PFSK-1 (cell line): ENCODE data around the gene ADCYAP1R1.

Experiments
- POLR2AphosphoS5 ChIP-seq: IDR thresholded peaks from 2 replicates; pipeline ENCODE4 v1.6.1; 2012; ENCODE audit warnings: low read depth, mild to moderate bottlenecking, control low read depth, low read length, moderate library complexity
- SIN3A ChIP-seq: IDR thresholded peaks from 2 replicates; pipeline ENCODE4 v1.6.1; 2012; ENCODE audit warnings: mild to moderate bottlenecking, low read length, moderate library complexity, borderline replicate concordance; ENCODE audit not compliant: insufficient read depth
- TAF1 ChIP-seq: IDR thresholded peaks from 2 replicates; pipeline ENCODE4 v1.6.1; 2012; ENCODE audit warnings: low read length, control low read depth, borderline replicate concordance; ENCODE audit not compliant: insufficient read depth
- TF ChIP-seq, protein P1 (sequence below), 2 experiments: IDR thresholded peaks; 2 replicates each; pipeline versions ENCODE4 v1.6.1 to v1.8.0; 2011 to 2012; ENCODE audit warnings: low read depth in 2 of 2, low read length in 2 of 2, control low read depth in 1 of 2, inconsistent platforms in 1 of 2, mild to moderate bottlenecking in 1 of 2, moderate library complexity in 1 of 2; ENCODE audit not compliant: insufficient read depth in 1 of 2

DNA sequence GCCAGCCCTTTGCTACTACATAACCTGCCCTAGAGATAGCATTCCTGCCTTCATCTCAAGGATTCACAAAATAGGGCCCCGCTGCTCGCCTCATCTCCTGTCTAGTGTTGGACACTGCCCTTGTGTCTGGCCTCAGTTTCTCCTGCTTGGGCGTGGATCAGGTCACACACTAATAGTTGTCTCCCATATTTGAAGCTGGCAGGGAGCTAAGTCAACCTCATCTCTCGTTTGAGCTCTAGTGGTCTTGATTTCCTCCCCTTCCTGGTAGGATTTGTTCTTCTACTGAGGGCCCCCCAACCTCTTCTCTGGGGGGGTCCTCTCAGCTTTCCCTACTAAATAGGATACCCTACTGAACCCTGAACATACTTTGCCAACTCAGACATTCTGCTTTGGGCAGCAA, 42.2 kb downstream of the ADCYAP1R1 start:
- no peak for TF ChIP-seq TAF1
- TF ChIP-seq, protein P1, sequence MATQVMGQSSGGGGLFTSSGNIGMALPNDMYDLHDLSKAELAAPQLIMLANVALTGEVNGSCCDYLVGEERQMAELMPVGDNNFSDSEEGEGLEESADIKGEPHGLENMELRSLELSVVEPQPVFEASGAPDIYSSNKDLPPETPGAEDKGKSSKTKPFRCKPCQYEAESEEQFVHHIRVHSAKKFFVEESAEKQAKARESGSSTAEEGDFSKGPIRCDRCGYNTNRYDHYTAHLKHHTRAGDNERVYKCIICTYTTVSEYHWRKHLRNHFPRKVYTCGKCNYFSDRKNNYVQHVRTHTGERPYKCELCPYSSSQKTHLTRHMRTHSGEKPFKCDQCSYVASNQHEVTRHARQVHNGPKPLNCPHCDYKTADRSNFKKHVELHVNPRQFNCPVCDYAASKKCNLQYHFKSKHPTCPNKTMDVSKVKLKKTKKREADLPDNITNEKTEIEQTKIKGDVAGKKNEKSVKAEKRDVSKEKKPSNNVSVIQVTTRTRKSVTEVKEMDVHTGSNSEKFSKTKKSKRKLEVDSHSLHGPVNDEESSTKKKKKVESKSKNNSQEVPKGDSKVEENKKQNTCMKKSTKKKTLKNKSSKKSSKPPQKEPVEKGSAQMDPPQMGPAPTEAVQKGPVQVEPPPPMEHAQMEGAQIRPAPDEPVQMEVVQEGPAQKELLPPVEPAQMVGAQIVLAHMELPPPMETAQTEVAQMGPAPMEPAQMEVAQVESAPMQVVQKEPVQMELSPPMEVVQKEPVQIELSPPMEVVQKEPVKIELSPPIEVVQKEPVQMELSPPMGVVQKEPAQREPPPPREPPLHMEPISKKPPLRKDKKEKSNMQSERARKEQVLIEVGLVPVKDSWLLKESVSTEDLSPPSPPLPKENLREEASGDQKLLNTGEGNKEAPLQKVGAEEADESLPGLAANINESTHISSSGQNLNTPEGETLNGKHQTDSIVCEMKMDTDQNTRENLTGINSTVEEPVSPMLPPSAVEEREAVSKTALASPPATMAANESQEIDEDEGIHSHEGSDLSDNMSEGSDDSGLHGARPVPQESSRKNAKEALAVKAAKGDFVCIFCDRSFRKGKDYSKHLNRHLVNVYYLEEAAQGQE (IDR thresholded peaks at IDR 0.05; ENCODE audit: insufficient read depth in 1 of 2, low read depth in 2 of 2, low read length in 2 of 2) = no peak
- no peak for TF ChIP-seq POLR2AphosphoS5
- TF ChIP-seq SIN3A = no peak
